HepG2 (cell line): ENCODE data around the gene EIF5A2. TPM values are rescaled to one million over a fixed set of nuclear protein-coding genes. Genes with fewer than 3 reads are reported as not detected.

ENCODE experiments used
- ATF1 ChIP-seq: IDR thresholded peaks from 2 replicates; pipeline ENCODE4 v1.6.1; 2016; ENCODE audit warnings: mild to moderate bottlenecking, control low read depth
- MEIS2 ChIP-seq: sonication (generic); formaldehyde crosslinking; IDR thresholded peaks from 2 replicates; pipeline ENCODE4 v1.9.0; 2021; ENCODE audit warnings: mild to moderate bottlenecking, missing genetic modification reagents
- NR1H2 ChIP-seq: sonication (generic); formaldehyde crosslinking; IDR thresholded peaks from 2 replicates; pipeline ENCODE4 v1.8.1; 2022; ENCODE audit warnings: low read depth, missing genetic modification reagents, borderline replicate concordance
- PRPF4 ChIP-seq: fragments of 200-400 bp; formaldehyde crosslinking; IDR thresholded peaks from 2 replicates; pipeline ENCODE4 v1.6.1; 2016; ENCODE audit warnings: low read length, low read depth; ENCODE audit not compliant: poor library complexity, severe bottlenecking
- ZFX ChIP-seq: sonication (generic); formaldehyde crosslinking; IDR thresholded peaks from 2 replicates; pipeline ENCODE4 v1.4.0; 2020; ENCODE audit warnings: mild to moderate bottlenecking, low read depth, missing genetic modification reagents, moderate library complexity
- ZNF570 ChIP-seq: sonication (generic); formaldehyde crosslinking; IDR thresholded peaks from 2 replicates; pipeline ENCODE4 v1.4.0; 2020; ENCODE audit warnings: mild to moderate bottlenecking, missing genetic modification reagents, borderline replicate concordance
- ZSCAN22 ChIP-seq: sonication (generic); formaldehyde crosslinking; IDR thresholded peaks from 2 replicates; pipeline ENCODE4 v1.4.0; 2020; ENCODE audit warnings: mild to moderate bottlenecking, missing genetic modification reagents
- polyA plus RNA-seq, 8 experiments: library from polyadenylated mRNA; depleted of rRNA in 3 of 8; stranded (reverse) in 7 of 8; unstranded in 1 of 8; fragments of >200 nt; fragmentation: Illumina TruSeq in 4 of 8; extraction: Trizol in 4 of 8; gene quantifications; 2 replicates each; pipeline versions ENCODE4 v1.2.1 to v1.2.3, GENCODE V29; 2011 to 2016; ENCODE audit warnings: low read depth in 4 of 8, missing spikeins in 1 of 8, mixed read lengths in 1 of 8; ENCODE audit not compliant: insufficient read depth in 1 of 8
- total RNA-seq, 5 experiments: library from RNA; depleted of rRNA; stranded (reverse); fragments of >200 nt; fragmentation: Illumina TruSeq; extraction: Trizol; gene quantifications; 2 replicates each; pipeline ENCODE4 v1.2.3, GENCODE V29; 2016; ENCODE audit warnings: low read depth in 1 of 5
- TF ChIP-seq, protein P1 (sequence below): sonication (generic); formaldehyde crosslinking; IDR thresholded peaks from 2 replicates; pipeline ENCODE4 v1.4.0; 2020; ENCODE audit warnings: missing genetic modification reagents
- TF ChIP-seq, protein P2 (sequence below): sonication (generic); formaldehyde crosslinking; IDR thresholded peaks from 2 replicates; pipeline ENCODE4 v1.5.1; 2020; ENCODE audit warnings: mild to moderate bottlenecking, missing genetic modification reagents
- TF ChIP-seq, protein P3 (sequence below): sonication (generic); formaldehyde crosslinking; IDR thresholded peaks from 2 replicates; pipeline ENCODE4 v1.5.0; 2020; ENCODE audit warnings: missing genetic modification reagents
- TF ChIP-seq, protein P4 (sequence below): conservative IDR thresholded peaks from 2 replicates; pipeline ENCODE4 v1.6.1; 2018; ENCODE audit warnings: missing genetic modification reagents
- TF ChIP-seq, protein P5 (sequence below): IDR thresholded peaks from 2 replicates; pipeline ENCODE4 v1.6.1; 2016; ENCODE audit warnings: missing biosample characterization, missing genetic modification reagents, low read depth
- TF ChIP-seq, protein P6 (sequence below): sonication (generic); formaldehyde crosslinking; IDR thresholded peaks from 2 replicates; pipeline ENCODE4 v1.4.0; 2020; ENCODE audit warnings: missing genetic modification reagents
- TF ChIP-seq, protein P7 (sequence below): sonication (generic); formaldehyde crosslinking; IDR thresholded peaks from 2 replicates; pipeline ENCODE4 v1.4.0; 2020; ENCODE audit warnings: missing genetic modification reagents

The EIF5A2 gene
- total and polyA plus RNA-seq, 2 of the 13 experiments (the other 11 are each of a cell fraction or from before 2014, with no cell fraction given) = 3.5 to 9.4 TPM

DNA sequence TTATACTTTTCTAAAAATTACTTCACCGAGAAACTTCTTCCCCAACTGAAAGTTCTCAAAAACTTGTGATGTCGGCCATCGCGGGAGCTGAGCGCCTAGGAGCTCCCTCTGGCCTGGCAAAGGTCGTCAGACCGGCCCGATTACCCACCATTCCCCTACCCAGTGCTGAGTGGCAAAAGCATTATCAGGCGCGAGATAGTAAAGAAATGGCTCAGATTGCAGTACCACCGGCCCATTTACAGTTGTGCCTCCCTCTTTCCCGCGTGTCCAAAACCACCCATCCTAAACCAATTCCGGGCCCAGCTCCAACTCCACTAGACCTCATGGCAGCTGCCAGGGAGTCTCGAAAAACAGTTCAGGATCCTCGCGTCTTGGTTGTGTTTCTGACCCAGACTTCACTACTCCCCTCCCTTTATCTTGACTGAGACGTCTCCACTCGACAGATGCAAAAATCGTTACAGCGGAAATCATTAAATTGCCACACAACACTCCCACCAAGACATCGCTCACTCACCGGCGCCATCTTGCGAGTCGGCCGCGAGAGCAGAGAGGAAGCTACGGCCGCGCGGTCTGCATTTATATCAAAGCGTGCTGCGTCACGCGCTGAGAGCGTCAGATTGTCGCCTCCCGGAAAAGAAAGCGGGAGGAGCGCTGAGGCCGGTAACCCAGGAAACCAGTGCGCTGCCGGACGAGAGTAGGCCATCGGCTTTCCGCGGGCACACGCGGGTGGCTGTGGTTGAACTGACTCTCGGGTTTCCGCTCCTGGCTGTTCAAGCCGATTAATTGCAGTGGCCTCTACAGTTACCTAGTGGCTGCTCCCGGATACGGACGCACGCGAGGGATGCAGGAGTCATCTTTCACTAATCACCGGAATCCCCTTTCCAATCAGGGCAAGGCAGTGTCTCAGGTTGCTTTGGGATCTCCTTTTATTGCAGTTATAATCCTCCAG, 38.5 kb downstream of the EIF5A2 start, which contains the start of gene RPL22L1 (continued):
- TF ChIP-seq, protein P1, sequence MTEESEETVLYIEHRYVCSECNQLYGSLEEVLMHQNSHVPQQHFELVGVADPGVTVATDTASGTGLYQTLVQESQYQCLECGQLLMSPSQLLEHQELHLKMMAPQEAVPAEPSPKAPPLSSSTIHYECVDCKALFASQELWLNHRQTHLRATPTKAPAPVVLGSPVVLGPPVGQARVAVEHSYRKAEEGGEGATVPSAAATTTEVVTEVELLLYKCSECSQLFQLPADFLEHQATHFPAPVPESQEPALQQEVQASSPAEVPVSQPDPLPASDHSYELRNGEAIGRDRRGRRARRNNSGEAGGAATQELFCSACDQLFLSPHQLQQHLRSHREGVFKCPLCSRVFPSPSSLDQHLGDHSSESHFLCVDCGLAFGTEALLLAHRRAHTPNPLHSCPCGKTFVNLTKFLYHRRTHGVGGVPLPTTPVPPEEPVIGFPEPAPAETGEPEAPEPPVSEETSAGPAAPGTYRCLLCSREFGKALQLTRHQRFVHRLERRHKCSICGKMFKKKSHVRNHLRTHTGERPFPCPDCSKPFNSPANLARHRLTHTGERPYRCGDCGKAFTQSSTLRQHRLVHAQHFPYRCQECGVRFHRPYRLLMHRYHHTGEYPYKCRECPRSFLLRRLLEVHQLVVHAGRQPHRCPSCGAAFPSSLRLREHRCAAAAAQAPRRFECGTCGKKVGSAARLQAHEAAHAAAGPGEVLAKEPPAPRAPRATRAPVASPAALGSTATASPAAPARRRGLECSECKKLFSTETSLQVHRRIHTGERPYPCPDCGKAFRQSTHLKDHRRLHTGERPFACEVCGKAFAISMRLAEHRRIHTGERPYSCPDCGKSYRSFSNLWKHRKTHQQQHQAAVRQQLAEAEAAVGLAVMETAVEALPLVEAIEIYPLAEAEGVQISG (CRISPR knock-in tag) = peak; percentile 85
- TF ChIP-seq PRPF4 (no peak), MEIS2 (CRISPR knock-in tag) (0 out of 2 replicates have a peak, but pooled peaks have one; percentile 20), ZFX (CRISPR knock-in tag) (peak; percentile 98), ZNF570 (CRISPR knock-in tag) (peak; percentile 63; the same call in 1 of the 2 replicates), NR1H2 (0 out of 2 replicates have a peak, but pooled peaks have one; percentile 64), ATF1 (CRISPR knock-in tag) (peak; percentile 89), ZSCAN22 (CRISPR knock-in tag) (no peak)
- TF ChIP-seq, protein P2, sequence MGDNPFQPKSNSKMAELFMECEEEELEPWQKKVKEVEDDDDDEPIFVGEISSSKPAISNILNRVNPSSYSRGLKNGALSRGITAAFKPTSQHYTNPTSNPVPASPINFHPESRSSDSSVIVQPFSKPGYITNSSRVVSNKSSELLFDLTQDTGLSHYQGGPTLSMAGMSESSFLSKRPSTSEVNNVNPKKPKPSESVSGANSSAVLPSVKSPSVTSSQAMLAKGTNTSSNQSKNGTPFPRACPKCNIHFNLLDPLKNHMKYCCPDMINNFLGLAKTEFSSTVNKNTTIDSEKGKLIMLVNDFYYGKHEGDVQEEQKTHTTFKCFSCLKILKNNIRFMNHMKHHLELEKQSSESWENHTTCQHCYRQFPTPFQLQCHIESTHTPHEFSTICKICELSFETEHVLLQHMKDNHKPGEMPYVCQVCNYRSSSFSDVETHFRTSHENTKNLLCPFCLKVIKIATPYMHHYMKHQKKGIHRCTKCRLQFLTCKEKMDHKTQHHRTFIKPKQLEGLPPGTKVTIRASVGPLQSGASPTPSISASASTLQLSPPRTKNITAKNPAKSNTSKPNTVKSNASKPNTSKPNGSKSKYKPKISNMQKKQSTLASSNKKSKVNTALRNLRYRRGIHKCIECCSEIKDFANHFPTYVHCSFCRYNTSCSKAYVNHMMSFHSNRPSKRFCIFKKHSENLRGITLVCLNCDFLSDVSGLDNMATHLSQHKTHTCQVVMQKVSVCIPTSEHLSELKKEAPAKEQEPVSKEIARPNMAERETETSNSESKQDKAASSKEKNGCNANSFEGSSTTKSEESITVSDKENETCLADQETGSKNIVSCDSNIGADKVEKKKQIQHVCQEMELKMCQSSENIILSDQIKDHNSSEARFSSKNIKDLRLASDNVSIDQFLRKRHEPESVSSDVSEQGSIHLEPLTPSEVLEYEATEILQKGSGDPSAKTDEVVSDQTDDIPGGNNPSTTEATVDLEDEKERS = no peak
- TF ChIP-seq, protein P3, sequence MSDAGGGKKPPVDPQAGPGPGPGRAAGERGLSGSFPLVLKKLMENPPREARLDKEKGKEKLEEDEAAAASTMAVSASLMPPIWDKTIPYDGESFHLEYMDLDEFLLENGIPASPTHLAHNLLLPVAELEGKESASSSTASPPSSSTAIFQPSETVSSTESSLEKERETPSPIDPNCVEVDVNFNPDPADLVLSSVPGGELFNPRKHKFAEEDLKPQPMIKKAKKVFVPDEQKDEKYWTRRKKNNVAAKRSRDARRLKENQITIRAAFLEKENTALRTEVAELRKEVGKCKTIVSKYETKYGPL (CRISPR knock-in tag) = no peak; the same call in 1 of the 2 replicates
- TF ChIP-seq, protein P4, sequence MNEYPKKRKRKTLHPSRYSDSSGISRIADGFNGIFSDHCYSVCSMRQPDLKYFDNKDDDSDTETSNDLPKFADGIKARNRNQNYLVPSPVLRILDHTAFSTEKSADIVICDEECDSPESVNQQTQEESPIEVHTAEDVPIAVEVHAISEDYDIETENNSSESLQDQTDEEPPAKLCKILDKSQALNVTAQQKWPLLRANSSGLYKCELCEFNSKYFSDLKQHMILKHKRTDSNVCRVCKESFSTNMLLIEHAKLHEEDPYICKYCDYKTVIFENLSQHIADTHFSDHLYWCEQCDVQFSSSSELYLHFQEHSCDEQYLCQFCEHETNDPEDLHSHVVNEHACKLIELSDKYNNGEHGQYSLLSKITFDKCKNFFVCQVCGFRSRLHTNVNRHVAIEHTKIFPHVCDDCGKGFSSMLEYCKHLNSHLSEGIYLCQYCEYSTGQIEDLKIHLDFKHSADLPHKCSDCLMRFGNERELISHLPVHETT (CRISPR knock-in tag) = no peak; the same call in 1 of the 2 replicates
- TF ChIP-seq, protein P5, sequence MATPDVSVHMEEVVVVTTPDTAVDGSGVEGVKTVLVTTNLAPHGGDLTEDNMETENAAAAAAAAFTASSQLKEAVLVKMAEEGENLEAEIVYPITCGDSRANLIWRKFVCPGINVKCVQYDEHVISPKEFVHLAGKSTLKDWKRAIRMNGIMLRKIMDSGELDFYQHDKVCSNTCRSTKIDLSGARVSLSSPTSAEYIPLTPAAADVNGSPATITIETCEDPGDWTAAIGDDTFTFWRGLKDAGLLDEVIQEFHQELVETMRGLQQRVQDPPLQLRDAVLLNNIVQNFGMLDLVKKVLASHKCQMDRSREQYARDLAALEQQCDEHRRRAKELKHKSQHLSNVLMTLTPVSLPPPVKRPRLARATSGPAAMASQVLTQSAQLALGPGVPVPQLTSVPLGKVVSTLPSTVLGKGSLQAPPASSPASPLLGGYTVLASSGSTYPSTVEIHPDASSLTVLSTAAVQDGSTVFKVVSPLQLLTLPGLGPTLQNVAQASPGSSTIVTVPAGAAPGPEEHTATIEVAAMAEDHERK (CRISPR knock-in tag) = peak; percentile 95
- TF ChIP-seq, protein P6, sequence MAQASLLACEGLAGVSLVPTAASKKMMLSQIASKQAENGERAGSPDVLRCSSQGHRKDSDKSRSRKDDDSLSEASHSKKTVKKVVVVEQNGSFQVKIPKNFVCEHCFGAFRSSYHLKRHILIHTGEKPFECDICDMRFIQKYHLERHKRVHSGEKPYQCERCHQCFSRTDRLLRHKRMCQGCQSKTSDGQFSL = no peak
- TF ChIP-seq, protein P7, sequence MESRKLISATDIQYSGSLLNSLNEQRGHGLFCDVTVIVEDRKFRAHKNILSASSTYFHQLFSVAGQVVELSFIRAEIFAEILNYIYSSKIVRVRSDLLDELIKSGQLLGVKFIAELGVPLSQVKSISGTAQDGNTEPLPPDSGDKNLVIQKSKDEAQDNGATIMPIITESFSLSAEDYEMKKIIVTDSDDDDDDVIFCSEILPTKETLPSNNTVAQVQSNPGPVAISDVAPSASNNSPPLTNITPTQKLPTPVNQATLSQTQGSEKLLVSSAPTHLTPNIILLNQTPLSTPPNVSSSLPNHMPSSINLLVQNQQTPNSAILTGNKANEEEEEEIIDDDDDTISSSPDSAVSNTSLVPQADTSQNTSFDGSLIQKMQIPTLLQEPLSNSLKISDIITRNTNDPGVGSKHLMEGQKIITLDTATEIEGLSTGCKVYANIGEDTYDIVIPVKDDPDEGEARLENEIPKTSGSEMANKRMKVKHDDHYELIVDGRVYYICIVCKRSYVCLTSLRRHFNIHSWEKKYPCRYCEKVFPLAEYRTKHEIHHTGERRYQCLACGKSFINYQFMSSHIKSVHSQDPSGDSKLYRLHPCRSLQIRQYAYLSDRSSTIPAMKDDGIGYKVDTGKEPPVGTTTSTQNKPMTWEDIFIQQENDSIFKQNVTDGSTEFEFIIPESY = peak; percentile 17; the same call in 1 of the 2 replicates
